ENCODE results near the gene CNGA3.

CNGA3 gene

DNA sequence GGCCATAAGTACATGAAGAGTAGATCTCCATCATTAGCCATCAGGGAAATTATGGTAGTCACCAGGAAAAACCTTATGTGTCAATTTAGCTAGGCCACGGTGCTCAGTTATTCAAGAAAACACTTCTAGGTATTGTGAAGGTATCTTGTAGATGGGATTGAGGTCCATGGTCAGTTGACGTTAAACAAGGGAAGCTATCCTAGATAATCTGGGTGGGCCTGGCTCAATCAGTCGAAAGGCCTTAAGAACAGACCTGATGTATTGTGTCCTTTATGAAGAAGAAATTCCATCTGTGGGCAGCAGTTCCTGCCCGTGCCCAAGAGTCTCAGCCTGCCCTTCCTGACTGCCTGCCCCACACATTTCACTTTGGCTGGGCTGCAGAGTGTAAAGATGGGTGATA is 16.7 kb upstream of the CNGA3 start:
- no peak for DNase-seq

GRCh38 chr2:98332989-98333388 is 13.3 kb upstream of the CNGA3 start:
- no peak for DNase-seq

- DNase-seq = no peak
Measured at GRCh38 chr2:98333922-98334321, 12.3 kb upstream of the CNGA3 start.

GRCh38 chr2:98334439-98335078 is 11.7 kb upstream of the CNGA3 start:
- no peak for DNase-seq

GRCh38 chr2:98335271-98335670 is 11.0 kb upstream of the CNGA3 start:
- no peak for DNase-seq

DNA sequence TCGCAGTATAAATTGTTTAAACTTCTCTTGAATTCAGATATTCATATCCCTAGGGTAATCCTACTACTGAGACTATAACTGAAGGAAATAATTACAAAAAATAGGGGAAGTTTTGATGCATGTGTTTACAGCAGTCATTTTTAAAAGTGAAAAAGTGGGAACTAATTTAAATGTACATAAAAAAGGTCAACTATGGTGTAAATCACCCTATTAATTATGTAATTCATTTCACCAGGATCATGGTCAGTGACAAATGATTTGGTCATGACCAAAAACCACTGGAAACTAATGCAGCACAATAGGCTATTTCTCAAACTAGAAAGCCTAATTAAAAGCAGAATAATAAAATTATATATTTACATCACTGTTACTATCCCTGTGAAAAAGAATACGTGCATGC is 5.0 kb upstream of the CNGA3 start:
- DNase-seq = no peak

DNA sequence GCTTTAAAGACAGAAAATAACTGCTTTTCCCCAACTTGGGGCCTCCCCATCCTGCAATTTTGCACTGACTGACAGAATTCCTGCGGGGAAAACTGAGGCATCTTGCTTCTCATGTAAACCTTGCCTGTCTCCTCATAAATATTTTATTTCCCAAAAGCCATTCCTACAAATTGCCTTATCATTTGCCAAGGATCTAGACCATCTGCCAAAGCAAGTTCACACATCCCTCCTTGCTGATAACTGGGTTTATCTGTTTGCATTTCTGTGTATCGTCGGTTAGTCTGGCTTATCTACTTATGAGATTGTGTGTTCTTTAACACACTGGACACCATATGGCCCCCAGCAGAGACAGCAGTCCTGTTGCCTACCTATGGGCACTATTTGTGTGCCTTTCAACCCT is 3.0 kb upstream of the CNGA3 start:
- DNase-seq = no peak

DNA sequence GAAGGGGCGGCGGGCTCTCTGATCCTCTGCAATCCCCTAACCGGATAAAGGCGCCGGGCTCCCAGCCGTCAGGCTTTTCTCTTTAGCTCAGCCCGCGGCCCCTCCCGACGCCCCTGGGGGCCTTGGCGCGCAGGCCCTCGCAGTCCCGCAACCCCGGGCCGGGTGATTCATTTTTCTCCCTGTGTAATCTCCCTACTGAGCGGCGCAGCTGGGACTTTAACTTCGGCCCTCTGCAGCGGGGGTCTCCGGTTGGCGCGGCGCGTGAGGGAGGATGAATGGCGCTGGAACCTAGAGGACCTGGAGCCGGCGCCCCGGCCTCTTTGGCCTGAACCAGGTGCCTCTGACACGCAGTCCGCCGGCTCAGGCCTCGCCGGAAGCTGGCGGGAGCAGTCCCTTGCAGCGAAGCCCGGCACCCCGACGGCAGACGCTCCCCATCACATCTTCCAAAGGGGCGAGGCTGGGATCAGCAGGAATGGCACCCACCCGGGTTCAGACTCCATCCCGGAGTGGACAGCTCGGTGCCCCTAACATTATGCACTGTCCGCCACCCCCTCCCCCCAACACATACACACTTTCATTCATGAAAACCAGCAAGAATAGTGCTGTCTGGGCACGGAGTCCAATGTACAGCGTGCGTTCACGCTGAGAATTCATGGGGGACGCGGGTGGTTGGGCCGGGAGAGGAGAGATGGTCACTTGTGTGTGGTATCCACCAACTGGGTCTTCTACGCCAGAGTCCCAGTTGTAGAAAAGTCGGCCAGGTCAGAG is 1.2 kb downstream of the CNGA3 start:
- DNase-seq = peak; percentile 10

DNA sequence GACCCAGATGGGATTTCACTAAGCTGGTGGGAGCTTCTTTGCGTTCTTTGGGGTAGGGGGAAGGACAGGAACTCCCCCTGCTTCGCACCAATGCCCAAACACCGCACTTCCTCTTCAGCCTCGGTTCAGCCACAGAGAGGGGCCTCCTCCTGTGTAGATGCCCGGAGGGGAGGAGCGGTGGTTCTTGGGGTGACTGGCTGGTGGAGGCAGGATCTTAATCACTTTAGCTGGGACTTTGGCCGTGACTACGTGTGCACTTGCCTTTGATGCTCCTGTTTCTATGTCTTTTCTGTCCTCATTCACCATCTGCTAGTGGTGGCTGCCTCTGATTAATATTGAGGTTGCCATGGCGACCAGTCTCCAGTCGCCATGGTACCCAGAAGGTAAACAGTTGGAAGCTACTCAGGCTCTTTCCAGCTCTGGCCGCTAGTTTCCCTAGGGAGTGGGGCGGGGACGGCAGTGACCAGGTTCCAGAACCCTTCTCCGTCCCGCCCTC is 1.9 kb downstream of the CNGA3 start:
- DNase-seq = no peak

GRCh38 chr2:98350411-98350810 is 4.2 kb downstream of the CNGA3 start:
- DNase-seq = no peak

- no peak for DNase-seq
Measured at GRCh38 chr2:98355881-98356280, 9.6 kb downstream of the CNGA3 start.

DNA sequence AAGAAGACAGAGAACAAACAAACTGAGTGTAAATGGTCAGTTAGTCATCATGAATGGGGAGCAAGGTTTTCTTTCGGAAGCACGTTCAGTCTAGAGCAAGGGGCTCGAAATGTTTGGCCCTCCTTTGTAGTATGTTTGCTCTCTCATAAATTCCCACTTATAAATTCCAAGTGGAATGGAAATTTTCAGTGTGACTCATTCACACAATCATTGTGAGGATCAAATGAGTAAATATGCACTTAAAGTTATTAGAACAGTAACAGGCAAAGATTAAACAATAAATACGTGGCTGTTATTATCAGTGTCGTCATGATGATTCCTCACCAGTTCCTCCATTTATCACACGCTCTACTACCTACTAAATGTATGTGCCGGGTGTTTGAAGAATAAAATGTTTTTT is 10.5 kb downstream of the CNGA3 start:
- no peak for DNase-seq

- no peak for DNase-seq
Measured at GRCh38 chr2:98357849-98358248, 11.6 kb downstream of the CNGA3 start.

DNA sequence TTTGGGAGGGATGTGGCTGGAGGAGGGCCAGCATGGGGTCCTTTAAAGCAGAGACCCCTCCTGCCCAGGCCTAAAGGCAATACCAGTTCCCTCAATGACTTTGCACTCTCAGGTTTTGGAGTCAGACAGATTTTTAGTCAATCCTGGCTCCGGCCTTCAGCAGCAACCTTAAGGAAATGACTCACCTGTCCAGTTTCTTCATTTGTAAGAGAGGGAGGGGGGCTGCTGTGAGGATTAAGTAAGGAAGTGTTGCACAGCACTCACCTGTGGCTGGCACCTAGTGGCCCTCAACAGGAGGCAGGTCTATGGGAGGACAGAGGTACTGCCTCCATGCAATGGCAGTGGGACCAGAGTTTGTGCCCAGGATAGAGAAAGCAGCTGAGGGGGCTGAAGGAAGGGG is 13.7 kb downstream of the CNGA3 start:
- no peak for DNase-seq

DNA sequence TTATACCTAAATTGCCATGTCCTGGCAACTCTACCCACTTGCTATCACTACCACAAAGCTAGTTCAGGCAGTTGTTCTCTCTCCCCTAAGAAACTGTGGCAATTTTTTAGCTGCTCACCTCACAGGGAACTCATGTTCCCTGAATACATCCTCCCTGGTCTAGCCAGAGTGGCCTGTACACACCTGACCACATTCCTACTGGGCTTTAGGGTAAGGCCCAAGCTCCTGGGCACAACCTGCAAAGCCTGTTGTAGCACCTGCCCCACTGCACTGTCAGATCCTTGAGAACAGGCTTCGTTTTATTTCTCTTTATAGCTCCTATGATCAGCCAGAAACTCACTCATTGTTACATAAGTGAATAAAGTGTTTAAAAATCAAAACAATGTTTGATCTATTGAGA is 21.5 kb downstream of the CNGA3 start:
- no peak for DNase-seq

DNA sequence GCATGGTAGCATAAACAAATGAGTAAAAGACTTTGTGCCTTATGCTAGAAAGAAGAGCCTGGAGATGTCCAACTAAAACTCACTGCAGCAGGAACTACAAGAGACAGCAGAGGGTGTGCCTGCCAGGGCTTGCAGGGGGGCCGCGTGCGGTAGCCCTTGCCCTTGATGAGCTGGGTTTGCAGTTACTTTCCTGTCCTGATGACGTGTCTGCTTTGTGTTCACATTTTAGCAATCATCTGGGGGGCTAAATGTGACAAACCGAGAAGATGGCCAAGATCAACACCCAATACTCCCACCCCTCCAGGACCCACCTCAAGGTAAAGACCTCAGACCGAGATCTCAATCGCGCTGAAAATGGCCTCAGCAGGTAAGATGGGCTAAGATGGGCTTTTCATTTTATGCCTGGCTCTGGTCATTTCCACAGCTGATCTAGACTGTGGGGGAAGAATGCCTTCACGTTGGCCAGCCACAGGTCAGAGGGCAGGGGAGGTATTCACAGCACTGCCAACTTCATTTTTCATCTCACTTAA is 23.5 kb downstream of the CNGA3 start:
- no peak for DNase-seq

DNA sequence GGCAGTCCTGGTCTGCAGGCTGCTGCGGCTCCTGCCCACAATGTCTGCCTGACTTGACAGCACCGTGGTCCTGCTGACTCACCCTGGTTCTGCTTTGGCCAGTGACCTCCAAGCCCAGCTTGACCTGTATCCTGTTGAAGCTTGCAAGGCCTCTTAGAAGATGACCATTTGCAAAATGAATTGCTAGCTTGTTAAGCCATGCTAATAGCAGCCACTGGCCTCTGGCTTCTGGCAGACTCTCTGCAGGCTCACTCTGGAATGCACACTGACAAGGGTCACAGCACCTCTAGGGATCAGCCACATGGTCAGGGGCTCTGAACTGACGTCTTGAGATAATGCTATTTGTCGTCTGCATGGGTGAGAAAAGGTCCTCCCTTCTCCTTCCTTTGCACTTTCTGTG is 25.9 kb downstream of the CNGA3 start:
- no peak for DNase-seq

GRCh38 chr2:98372579-98372978 is 26.3 kb downstream of the CNGA3 start:
- DNase-seq = no peak

DNA sequence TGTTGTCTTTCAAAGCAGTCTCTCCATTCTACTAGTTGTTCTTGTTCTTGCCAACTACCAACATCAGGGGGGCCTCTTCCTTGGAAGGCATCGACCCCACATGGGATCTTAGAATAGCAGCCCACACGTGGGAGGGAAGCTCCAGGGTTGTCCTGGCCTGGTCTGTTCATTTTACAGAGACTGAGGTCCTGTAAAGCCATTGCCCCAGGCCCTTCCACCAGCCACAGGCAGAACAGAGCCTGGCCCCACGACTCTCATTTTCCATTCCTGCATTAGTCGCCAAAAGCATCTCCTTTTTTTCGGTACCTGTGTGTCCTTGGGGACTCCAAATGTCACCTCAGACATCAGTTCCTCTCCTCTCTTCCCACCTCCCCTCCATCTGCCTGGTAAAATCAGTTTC is 28.0 kb downstream of the CNGA3 start:
- DNase-seq = no peak

- DNase-seq = no peak
Measured at GRCh38 chr2:98374958-98375570, 28.8 kb downstream of the CNGA3 start.

- DNase-seq = no peak
Measured at GRCh38 chr2:98376301-98376910, 30.1 kb downstream of the CNGA3 start.

DNA sequence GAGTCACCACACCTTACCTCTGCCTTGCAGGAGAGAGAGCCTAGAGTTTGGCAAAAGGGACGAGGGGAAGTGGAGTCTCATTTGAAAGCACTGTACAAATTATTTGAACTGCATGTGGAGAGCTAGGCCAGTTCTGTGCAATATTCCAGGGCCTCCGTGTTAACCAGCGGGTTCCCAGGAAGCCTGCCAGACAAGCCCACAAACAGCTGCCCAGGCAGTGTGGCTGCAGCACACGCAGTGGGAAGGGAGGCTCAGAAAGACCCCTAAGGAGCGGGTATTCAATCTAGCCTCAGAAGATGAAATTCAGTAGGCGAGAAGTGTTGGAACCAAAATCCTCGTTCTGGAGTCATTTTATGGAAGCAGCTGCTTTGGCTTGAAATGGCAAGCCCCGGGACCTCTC is 30.7 kb downstream of the CNGA3 start:
- no peak for DNase-seq

GRCh38 chr2:98377544-98377943 is 31.3 kb downstream of the CNGA3 start:
- no peak for DNase-seq

DNA sequence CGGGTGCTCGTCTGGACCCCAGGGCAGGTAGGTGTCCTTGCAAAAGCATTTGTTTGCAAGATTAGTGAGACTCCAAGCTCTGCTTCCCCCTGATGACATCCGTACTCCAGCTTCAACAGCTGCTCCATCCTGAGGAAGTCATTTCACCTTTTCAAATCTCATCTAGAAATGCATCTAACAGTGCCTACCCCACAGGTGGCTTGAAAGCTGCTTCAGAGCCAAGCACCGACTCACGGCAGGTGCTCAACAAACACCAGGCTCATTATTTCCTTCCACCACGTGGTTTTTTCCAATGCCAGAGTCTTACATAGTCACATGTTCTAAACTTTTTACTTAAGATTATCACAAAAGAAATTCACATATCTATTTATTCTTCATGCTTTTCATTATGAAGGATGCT is 31.9 kb downstream of the CNGA3 start:
- DNase-seq = no peak
